Astrocyte (in vitro differentiated cells and primary cell): ENCODE data around the gene CADM4. TPM values are rescaled to one million over a fixed set of nuclear protein-coding genes. Genes with fewer than 3 reads are reported as not detected.
"Not testable (repeated sequence)": the region's sequence is repeated elsewhere in the genome, so short reads cannot be mapped to it uniquely, and the experiment has no call there.

Experiments used
- DNase-seq: peaks from one replicate; pipeline ENCODE4 v3.0.0-alpha.2; 2010; ENCODE audit warnings: low read depth
- FAIRE-seq: peaks from 2 replicates; lab custom pipeline; 2011; peaks lifted over from hg19 to GRCh38; lab: Jason Lieb, UNC
- H2AFZ ChIP-seq: 2 replicates; pipeline ENCODE4 v1.6.0; 2012; ENCODE audit warnings: low read depth, low read length, inconsistent platforms
- H3K27ac ChIP-seq: 2 replicates; pipeline ENCODE4 v1.5.1; 2011; ENCODE audit warnings: low read depth, low read length, inconsistent platforms
- H3K27me3 ChIP-seq: 2 replicates; pipeline ENCODE4 v1.6.0; 2011; ENCODE audit warnings: low read length, inconsistent platforms; ENCODE audit not compliant: insufficient read depth
- H3K36me3 ChIP-seq: 2 replicates; pipeline ENCODE4 v1.5.1; 2011; ENCODE audit warnings: low read length, inconsistent platforms; ENCODE audit not compliant: insufficient read depth
- H3K4me1 ChIP-seq: 2 replicates; pipeline ENCODE4 v1.5.1; 2011; ENCODE audit warnings: low read length, inconsistent platforms; ENCODE audit not compliant: insufficient read depth
- H3K4me2 ChIP-seq: 2 replicates; pipeline ENCODE4 v1.6.0; 2012; ENCODE audit warnings: low read length, inconsistent platforms
- H3K4me3 ChIP-seq: 2 replicates; pipeline ENCODE4 v1.5.1; 2011; ENCODE audit warnings: low read depth, mild to moderate bottlenecking, low read length, inconsistent platforms; ENCODE audit not compliant: insufficient read depth
- H3K79me2 ChIP-seq: 2 replicates; pipeline ENCODE4 v1.6.0; 2012; ENCODE audit warnings: mild to moderate bottlenecking, low read length, inconsistent platforms; ENCODE audit not compliant: insufficient read depth
- H3K9ac ChIP-seq: 2 replicates; pipeline ENCODE4 v1.6.0; 2012; ENCODE audit warnings: mild to moderate bottlenecking, low read length, inconsistent platforms
- H3K9me3 ChIP-seq: 2 replicates; pipeline ENCODE4 v1.5.1; 2012; ENCODE audit warnings: low read depth, mild to moderate bottlenecking, low read length, inconsistent platforms; ENCODE audit not compliant: insufficient read depth
- H4K20me1 ChIP-seq: 2 replicates; pipeline ENCODE4 v1.6.0; 2012; ENCODE audit warnings: low read length, inconsistent platforms; ENCODE audit not compliant: insufficient read depth
- H3K27ac Mint-ChIP-seq: one replicate; pipeline ENCODE4 v1.8.0; 2021; ENCODE audit warnings: mild to moderate bottlenecking, mixed read lengths; ENCODE audit not compliant: unreplicated experiment
- H3K27me3 Mint-ChIP-seq: one replicate; pipeline ENCODE4 v1.8.0; 2021; ENCODE audit warnings: low read depth, mixed read lengths; ENCODE audit not compliant: unreplicated experiment
- H3K36me3 Mint-ChIP-seq: one replicate; pipeline ENCODE4 v1.8.0; 2021; ENCODE audit warnings: low read depth, mixed read lengths; ENCODE audit not compliant: unreplicated experiment
- H3K4me1 Mint-ChIP-seq: one replicate; pipeline ENCODE4 v1.8.0; 2021; ENCODE audit warnings: low read depth, mixed read lengths; ENCODE audit not compliant: unreplicated experiment
- H3K4me3 Mint-ChIP-seq: one replicate; pipeline ENCODE4 v1.8.0; 2021; ENCODE audit warnings: mild to moderate bottlenecking, moderate library complexity, mixed read lengths; ENCODE audit not compliant: unreplicated experiment
- H3K9me3 Mint-ChIP-seq: one replicate; pipeline ENCODE4 v1.8.0; 2021; ENCODE audit warnings: mild to moderate bottlenecking, mixed read lengths; ENCODE audit not compliant: unreplicated experiment
- CTCF ChIP-seq: IDR thresholded peaks from 2 replicates; pipeline ENCODE4 v1.5.1; 2011; ENCODE audit warnings: low read depth, mild to moderate bottlenecking, inconsistent platforms, low read length, moderate library complexity; ENCODE audit not compliant: insufficient read depth
- EZH2 ChIP-seq: IDR thresholded peaks from 2 replicates; pipeline ENCODE4 v1.6.1; 2012; ENCODE audit warnings: mild to moderate bottlenecking, low read length, inconsistent platforms; ENCODE audit not compliant: insufficient read depth
- total RNA-seq: library from RNA; stranded (reverse); gene quantifications from 2 replicates; pipeline ENCODE4 v1.2.1, GENCODE V29; 2021

Gene CADM4
- total RNA-seq, 1 donor from 2014 or later: 52.1 TPM

GRCh38 chr19:43606569-43607229, 33.0 kb downstream of the CADM4 start:
- peaks cover 31% of the 10 kb centered on the region for H4K20me1 ChIP-seq

GRCh38 chr19:43605875-43606568, 33.6 kb downstream of the CADM4 start:
- no peaks in the 10 kb centered on the region for H3K9me3 ChIP-seq
- no peaks in the 10 kb centered on the region for H3K27me3 ChIP-seq
- peaks cover 10% of the 10 kb centered on the region for H3K36me3 Mint-ChIP-seq
- no peak overlapping the region for H2AFZ ChIP-seq
- DNase-seq: no peak
- H3K4me3 ChIP-seq: no peak overlapping the region
- H3K9ac ChIP-seq: no peak overlapping the region
- peaks cover 11% of the 10 kb centered on the region for H3K4me1 ChIP-seq
- H3K79me2 ChIP-seq: peaks cover 26% of the 10 kb centered on the region
- no peaks in the 10 kb centered on the region for H3K36me3 ChIP-seq
- H3K27me3 Mint-ChIP-seq: no peaks in the 10 kb centered on the region
- no peak overlapping the region for H3K27ac ChIP-seq
- H3K9me3 Mint-ChIP-seq: no peaks in the 10 kb centered on the region
- no peak for FAIRE-seq
- peaks cover 26% of the 10 kb centered on the region for H4K20me1 ChIP-seq
- no peak overlapping the region for H3K27ac Mint-ChIP-seq
- H3K4me3 Mint-ChIP-seq: no peak overlapping the region
- no peak overlapping the region for H3K4me2 ChIP-seq
- H3K4me1 Mint-ChIP-seq: peaks cover 6% of the 10 kb centered on the region
- TF ChIP-seq CTCF: no peak
- no peak for TF ChIP-seq EZH2

More at GRCh38 chr19:43606569-43607229, 33.0 kb downstream of the CADM4 start:
- Histone ChIP-seq H3K9me3 (no peaks in the 10 kb centered on the region), H3K9ac (no peak overlapping the region), H3K4me3 (no peak overlapping the region), H2AFZ (no peak overlapping the region), H3K4me2 (no peak overlapping the region), H3K27ac (no peak overlapping the region), H3K36me3 (no peaks in the 10 kb centered on the region), H3K27me3 (no peaks in the 10 kb centered on the region), H3K79me2 (peaks cover 31% of the 10 kb centered on the region), H3K4me1 (peaks cover 13% of the 10 kb centered on the region)
- Mint-ChIP-seq H3K36me3 (peaks cover 14% of the 10 kb centered on the region), H3K27me3 (no peaks in the 10 kb centered on the region), H3K27ac (no peak overlapping the region), H3K9me3 (no peaks in the 10 kb centered on the region), H3K4me1 (peaks cover 6% of the 10 kb centered on the region), H3K4me3 (no peak overlapping the region)
- DNase-seq: no peak
- FAIRE-seq: no peak
- TF ChIP-seq EZH2 (no peak), CTCF (no peak)

- Histone ChIP-seq H3K79me2 (peaks cover 38% of the 10 kb centered on the region), H3K4me1 (peaks cover 16% of the 10 kb centered on the region)
- not testable (repeated sequence) for H3K4me3 Mint-ChIP-seq, H3K4me3 ChIP-seq, H3K36me3 Mint-ChIP-seq, H4K20me1 ChIP-seq, H3K27me3 ChIP-seq, H3K9me3 ChIP-seq, H3K9ac ChIP-seq, H3K27ac ChIP-seq, H3K27me3 Mint-ChIP-seq, FAIRE-seq, H3K27ac Mint-ChIP-seq, H3K36me3 ChIP-seq, H3K4me2 ChIP-seq, H3K9me3 Mint-ChIP-seq, H2AFZ ChIP-seq, DNase-seq
- H3K4me1 Mint-ChIP-seq: peaks cover 13% of the 10 kb centered on the region
Observed at GRCh38 chr19:43600326-43600725, 39.3 kb downstream of the CADM4 start.
